ENCODE measurements around the gene PNKD. TPM values are rescaled to one million over a fixed set of nuclear protein-coding genes. Genes with fewer than 3 reads are reported as not detected.

The PNKD gene
- total and polyA plus RNA-seq, 10 of the 15 experiments (the other 5 are each of a cell fraction or from before 2014, with no cell fraction given) = 27.2 to 106 (median 61.3) TPM

DNA sequence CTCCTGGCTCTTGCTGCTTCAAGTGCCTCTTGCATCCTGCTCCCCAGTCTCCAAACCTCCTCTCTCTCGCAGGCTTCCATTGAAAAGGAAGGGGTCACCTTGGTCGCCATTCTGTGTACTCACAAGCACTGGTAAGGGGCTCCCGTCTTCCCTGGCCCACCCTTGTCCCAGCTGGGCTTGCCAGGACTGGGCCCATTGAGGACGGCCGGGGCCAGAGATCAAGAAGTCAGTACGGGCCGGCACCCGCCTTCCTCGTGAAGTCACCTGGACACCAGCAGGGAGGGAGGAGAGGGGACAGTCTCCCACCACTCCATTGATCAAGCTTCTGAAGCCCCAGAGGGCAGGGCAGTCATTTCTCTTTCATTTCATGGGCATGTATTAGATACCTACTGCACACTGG is 70.3 kb downstream of the PNKD start:
- H3K27ac ChIP-seq (ENCODE audit: control insufficient read depth, insufficient read depth) = no peak overlapping the region
- 50% methylated on average over 5 of the region's 9 CpGs for WGBS (ENCODE audit: insufficient coverage, insufficient replicate concordance, low lambda C conversion rate, missing lambda C conversion rate)
- ATAC-seq (no peak), DNase-seq (ENCODE audit: low read depth, low spot score) (no peak), FAIRE-seq (no peak)
- no peak overlapping the region for H2AFZ ChIP-seq (ENCODE audit: control insufficient read depth, low read depth, low read length)
- ChIA-PET CTCF (no interaction called here), RAD21 (ENCODE audit: unreplicated experiment) (no interaction called here), POLR2A (no interaction called here), SMC1A (ENCODE audit: uncharacterized antibody, unreplicated experiment) (no interaction called here)
- intact Hi-C loops (cut with micrococcal nuclease; ENCODE audit: unreplicated experiment) = no loop called here
- no peaks in the 10 kb centered on the region for H3K4me1 ChIP-seq (ENCODE audit: control insufficient read depth, insufficient read depth, low read length)
- no peaks in the 10 kb centered on the region for H3K36me3 ChIP-seq (ENCODE audit: control insufficient read depth in 2 of 2, insufficient read depth in 2 of 2, low read length in 1 of 2)
- in situ Hi-C loops (cut with MboI) = no loop called here
- no peaks in the 10 kb centered on the region for H4K20me1 ChIP-seq (ENCODE audit: control insufficient read depth, insufficient read depth)
- no peak overlapping the region for H3K4me2 ChIP-seq (ENCODE audit: control insufficient read depth, insufficient read depth)
- H3K4me3 ChIP-seq = no peak overlapping the region
- no peaks in the 10 kb centered on the region for H3K79me2 ChIP-seq (ENCODE audit: control insufficient read depth, insufficient read depth, low read length)
- no peak overlapping the region for H3K9ac ChIP-seq (ENCODE audit: control insufficient read depth, insufficient read depth, low read length)
- no peaks in the 10 kb centered on the region for H3K9me3 ChIP-seq (replicated peaks; ENCODE audit: control insufficient read depth, insufficient read depth, low read length)
- TF ChIP-seq RBBP5 (conservative IDR thresholded peaks at IDR 0.05) (no peak), SUZ12 (IDR thresholded peaks at IDR 0.05; ENCODE audit: unreplicated experiment) (no peak), HCFC1 (IDR thresholded peaks at IDR 0.05; ENCODE audit: low read length) (no peak), SRF (IDR thresholded peaks at IDR 0.05; ENCODE audit: low read depth in 2 of 2, low read length in 2 of 2) (no peak), MXI1 (IDR thresholded peaks at IDR 0.05; ENCODE audit: low read depth, low read length) (no peak), IRF4 (IDR thresholded peaks at IDR 0.05; ENCODE audit: low read depth, low read length) (no peak), EZH2 (IDR thresholded peaks at IDR 0.05; ENCODE audit: borderline replicate concordance, control insufficient read depth, low read depth, low read length) (no peak), ZNF24 (IDR thresholded peaks at IDR 0.05) (no peak), POLR2A (IDR thresholded peaks at IDR 0.05; ENCODE audit: low read depth, low read length) (no peak), GABPA (IDR thresholded peaks at IDR 0.05; ENCODE audit: low read depth) (no peak), STAT3 (IDR thresholded peaks at IDR 0.05; ENCODE audit: low read depth, low read length) (no peak), TAF1 (IDR thresholded peaks at IDR 0.05; ENCODE audit: borderline replicate concordance, low read depth, low read length) (no peak), TCF7 (IDR thresholded peaks at IDR 0.05; ENCODE audit: borderline replicate concordance) (no peak)
- TF ChIP-seq, protein P1, sequence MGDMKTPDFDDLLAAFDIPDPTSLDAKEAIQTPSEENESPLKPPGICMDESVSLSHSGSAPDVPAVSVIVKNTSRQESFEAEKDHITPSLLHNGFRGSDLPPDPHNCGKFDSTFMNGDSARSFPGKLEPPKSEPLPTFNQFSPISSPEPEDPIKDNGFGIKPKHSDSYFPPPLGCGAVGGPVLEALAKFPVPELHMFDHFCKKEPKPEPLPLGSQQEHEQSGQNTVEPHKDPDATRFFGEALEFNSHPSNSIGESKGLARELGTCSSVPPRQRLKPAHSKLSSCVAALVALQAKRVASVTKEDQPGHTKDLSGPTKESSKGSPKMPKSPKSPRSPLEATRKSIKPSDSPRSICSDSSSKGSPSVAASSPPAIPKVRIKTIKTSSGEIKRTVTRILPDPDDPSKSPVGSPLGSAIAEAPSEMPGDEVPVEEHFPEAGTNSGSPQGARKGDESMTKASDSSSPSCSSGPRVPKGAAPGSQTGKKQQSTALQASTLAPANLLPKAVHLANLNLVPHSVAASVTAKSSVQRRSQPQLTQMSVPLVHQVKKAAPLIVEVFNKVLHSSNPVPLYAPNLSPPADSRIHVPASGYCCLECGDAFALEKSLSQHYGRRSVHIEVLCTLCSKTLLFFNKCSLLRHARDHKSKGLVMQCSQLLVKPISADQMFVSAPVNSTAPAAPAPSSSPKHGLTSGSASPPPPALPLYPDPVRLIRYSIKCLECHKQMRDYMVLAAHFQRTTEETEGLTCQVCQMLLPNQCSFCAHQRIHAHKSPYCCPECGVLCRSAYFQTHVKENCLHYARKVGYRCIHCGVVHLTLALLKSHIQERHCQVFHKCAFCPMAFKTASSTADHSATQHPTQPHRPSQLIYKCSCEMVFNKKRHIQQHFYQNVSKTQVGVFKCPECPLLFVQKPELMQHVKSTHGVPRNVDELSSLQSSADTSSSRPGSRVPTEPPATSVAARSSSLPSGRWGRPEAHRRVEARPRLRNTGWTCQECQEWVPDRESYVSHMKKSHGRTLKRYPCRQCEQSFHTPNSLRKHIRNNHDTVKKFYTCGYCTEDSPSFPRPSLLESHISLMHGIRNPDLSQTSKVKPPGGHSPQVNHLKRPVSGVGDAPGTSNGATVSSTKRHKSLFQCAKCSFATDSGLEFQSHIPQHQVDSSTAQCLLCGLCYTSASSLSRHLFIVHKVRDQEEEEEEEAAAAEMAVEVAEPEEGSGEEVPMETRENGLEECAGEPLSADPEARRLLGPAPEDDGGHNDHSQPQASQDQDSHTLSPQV (IDR thresholded peaks at IDR 0.05) = no peak
- TF ChIP-seq, protein P2, sequence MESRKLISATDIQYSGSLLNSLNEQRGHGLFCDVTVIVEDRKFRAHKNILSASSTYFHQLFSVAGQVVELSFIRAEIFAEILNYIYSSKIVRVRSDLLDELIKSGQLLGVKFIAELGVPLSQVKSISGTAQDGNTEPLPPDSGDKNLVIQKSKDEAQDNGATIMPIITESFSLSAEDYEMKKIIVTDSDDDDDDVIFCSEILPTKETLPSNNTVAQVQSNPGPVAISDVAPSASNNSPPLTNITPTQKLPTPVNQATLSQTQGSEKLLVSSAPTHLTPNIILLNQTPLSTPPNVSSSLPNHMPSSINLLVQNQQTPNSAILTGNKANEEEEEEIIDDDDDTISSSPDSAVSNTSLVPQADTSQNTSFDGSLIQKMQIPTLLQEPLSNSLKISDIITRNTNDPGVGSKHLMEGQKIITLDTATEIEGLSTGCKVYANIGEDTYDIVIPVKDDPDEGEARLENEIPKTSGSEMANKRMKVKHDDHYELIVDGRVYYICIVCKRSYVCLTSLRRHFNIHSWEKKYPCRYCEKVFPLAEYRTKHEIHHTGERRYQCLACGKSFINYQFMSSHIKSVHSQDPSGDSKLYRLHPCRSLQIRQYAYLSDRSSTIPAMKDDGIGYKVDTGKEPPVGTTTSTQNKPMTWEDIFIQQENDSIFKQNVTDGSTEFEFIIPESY (IDR thresholded peaks at IDR 0.05) = no peak
- TF ChIP-seq, protein P3, sequence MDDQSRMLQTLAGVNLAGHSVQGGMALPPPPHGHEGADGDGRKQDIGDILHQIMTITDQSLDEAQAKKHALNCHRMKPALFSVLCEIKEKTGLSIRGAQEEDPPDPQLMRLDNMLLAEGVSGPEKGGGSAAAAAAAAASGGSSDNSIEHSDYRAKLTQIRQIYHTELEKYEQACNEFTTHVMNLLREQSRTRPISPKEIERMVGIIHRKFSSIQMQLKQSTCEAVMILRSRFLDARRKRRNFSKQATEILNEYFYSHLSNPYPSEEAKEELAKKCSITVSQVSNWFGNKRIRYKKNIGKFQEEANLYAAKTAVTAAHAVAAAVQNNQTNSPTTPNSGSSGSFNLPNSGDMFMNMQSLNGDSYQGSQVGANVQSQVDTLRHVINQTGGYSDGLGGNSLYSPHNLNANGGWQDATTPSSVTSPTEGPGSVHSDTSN (IDR thresholded peaks at IDR 0.05; ENCODE audit: insufficient replicate concordance, low read depth, low read length) = no peak
- TF ChIP-seq, protein P4, sequence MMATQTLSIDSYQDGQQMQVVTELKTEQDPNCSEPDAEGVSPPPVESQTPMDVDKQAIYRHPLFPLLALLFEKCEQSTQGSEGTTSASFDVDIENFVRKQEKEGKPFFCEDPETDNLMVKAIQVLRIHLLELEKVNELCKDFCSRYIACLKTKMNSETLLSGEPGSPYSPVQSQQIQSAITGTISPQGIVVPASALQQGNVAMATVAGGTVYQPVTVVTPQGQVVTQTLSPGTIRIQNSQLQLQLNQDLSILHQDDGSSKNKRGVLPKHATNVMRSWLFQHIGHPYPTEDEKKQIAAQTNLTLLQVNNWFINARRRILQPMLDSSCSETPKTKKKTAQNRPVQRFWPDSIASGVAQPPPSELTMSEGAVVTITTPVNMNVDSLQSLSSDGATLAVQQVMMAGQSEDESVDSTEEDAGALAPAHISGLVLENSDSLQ (IDR thresholded peaks at IDR 0.05) = no peak
- BruUV-seq (replicated peaks) = no TSS peak
- H3K27me3 ChIP-seq (replicated peaks in 1 of 2; ENCODE audit: control insufficient read depth in 2 of 2, insufficient read depth in 2 of 2, low read length in 1 of 2) = no peaks in the 10 kb centered on the region
